Urothelium cell line (cell line): ENCODE results near the gene PAGE5.

ENCODE experiments used
- DNase-seq: peaks from one replicate; pipeline ENCODE4 v3.0.0; 2011; ENCODE audit warnings: low spot score, mixed read lengths
- FAIRE-seq: peaks from 2 replicates; lab custom pipeline; 2011; peaks lifted over from hg19 to GRCh38; lab: Jason Lieb, UNC

PAGE5 gene, protein sequence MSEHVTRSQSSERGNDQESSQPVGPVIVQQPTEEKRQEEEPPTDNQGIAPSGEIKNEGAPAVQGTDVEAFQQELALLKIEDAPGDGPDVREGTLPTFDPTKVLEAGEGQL

DNA sequence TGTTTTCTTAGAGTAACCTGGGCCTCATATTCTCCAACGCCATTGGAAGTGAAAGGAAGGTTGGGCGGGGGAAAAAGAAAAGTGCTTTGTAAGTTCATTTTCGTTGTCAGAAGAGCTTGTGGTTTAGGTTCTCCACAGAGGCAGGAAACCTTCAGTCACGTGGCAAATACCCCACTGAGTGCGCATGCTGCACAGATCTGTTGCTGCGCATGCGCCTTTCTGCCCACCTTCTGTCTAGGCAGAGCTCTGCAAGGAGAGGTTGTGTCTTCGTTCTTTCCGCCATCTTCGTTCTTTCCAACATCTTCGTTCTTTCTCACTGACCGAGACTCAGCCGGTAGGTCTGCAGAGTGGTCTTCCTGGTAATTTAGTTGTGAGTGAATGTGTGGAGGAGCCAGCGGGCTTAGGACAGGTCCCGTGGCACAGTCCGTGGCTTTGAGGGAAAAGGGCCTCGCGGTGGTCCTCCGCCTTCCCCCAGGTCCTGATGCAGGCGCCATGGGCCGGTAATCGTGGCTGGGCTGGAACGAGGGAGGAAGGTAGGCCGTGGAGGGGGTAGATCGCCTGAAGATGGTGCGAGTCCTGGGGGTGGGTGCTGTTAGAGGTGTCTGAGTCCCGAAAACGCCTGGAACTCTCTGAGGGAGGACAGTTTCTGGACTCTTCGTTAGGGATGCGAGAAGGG lies at the start of gene PAGE5:
PAGE5 (plus strand) TSS at position 228 of the 676 bp plus-strand sequence. CDS start 1,037 bp downstream, outside the sequence.
- FAIRE-seq (no peak), DNase-seq (no peak)

DNA sequence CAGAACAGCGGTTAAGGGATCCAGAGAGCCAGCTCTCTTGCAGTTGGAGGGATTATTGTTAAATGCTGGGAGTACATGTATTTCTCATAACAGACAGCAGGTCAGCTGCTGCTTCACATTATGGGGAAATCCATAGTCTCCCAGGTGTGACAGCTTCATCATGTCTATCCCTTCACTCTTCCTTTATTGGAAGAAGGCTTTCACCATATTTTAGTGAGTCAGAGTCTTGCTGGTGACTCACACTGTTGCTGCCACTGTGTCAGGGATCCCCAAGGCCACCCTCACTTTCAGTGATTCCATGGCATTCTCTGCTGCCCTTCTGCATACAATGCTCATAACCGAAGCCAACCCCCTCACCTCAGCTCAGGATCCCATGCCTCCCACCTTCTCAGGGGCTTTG lies 32.9 kb upstream of the PAGE5 start:
- no peak for DNase-seq
- FAIRE-seq = no peak

DNA sequence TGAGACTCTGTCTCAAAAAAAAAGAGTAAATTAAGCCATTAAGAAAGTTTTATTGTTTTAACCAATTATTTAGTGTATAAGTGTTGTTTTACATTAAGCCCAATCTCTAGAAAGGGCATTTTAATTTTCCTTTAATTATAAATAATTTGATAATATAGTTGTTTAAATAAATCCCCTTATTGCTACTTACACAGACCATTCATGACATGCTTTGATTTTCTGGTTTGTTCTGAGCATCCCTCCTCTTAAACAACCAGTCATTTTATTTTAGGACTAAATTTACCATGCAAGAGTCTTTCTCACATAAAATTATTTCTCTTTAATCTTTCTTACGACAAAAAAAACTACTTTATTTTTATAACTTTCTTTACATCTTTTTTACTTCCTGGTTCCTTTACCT lies 23.5 kb upstream of the PAGE5 start:
- DNase-seq (no peak), FAIRE-seq (no peak)

- DNase-seq = no peak
- no peak for FAIRE-seq
Measured at GRCh38 chrX:55201930-55202579, 18.1 kb upstream of the PAGE5 start.

GRCh38 chrX:55206162-55206941 lies 13.8 kb upstream of the PAGE5 start:
- no peak for FAIRE-seq

GRCh38 chrX:55210931-55211677 lies 9.0 kb upstream of the PAGE5 start:
- DNase-seq (no peak), FAIRE-seq (no peak)

More at GRCh38 chrX:55206162-55206941, 13.8 kb upstream of the PAGE5 start:
- no peak for DNase-seq

- DNase-seq (no peak), FAIRE-seq (no peak)
Measured at GRCh38 chrX:55213381-55213780, 6.8 kb upstream of the PAGE5 start.

DNA sequence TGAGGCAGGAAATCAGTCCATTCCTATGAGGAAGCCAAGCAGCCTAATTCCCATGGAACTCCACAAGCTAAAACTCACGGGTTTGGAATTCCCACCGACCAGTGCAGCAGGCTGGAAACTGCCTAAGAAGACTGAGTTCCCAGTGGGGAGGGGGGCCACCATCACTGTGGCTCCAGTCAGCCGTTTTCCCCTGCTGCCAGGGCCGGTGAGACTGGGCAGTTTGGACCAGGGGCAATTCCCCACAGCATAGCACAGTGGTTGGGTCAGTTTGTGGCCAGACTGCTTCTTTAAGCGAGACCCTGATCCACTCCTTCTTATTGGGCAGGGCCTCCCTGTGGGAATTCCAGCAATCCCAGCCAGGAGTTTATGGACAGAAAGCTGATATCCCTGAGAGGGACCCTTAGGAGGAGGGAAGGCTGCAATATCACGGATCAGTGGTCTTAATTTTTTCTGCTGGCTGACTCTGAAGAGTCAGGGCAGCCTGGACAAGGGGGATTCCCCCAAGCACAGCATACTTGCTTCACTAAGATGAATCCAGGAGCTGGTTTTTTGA lies 20.7 kb downstream of the PAGE5 start:
- FAIRE-seq (no peak), DNase-seq (no peak)

DNA sequence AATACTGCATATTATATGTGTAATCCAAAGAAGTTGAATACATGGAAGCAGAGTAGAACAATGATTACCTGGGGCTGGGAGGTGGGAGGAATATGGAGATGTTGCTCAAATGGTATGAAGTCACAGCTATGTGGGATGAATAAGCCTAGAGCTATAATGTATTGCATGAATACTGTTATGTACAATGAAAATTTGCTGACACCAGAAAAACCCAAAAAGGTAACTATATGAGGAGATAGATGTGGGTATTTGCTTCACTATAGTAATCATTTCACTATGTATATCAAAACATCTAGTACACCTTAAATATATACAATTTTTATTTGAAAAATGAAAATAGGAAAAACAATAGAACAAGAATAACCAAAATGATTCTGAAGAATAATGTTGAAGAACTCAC lies 33.4 kb downstream of the PAGE5 start:
- FAIRE-seq (no peak), DNase-seq (no peak)

DNA sequence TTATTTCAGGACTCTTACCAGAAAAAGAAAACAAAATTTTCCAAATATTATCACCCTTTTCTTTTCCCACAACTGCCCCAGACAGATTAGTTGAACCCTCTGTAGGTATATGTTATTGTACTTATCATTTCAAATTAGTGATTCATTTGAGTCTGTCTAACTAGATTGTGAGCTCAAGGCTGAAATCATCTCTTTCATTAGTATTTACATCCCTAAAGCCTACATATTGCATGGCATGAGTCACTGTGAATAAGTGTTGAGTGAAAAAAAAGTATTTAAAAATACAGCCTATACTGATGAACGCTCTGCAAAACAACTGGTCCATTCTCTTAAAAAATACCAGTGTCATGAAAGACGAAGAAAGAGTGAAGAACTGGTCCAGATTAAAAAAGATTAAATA lies 40.7 kb downstream of the PAGE5 start:
- FAIRE-seq (no peak), DNase-seq (no peak)

GRCh38 chrX:55264816-55265215 lies 44.7 kb downstream of the PAGE5 start, which contains the start of gene PAGE3:
Gene PAGE3 (minus strand): TSS chrX:55264916. CDS start chrX:55263903, 1,013 bp downstream.
- FAIRE-seq = no peak
- no peak for DNase-seq
